ENCODE data around the gene SRP14.
"Not testable (repeated sequence)": the region's sequence is repeated elsewhere in the genome, so short reads cannot be mapped to it uniquely, and the experiment has no call there.

Gene SRP14

GRCh38 chr15:40038638-40039543 is at the start of gene SRP14:
Gene SRP14, minus strand, starts transcription at chr15:40039181. Its CDS starts 65 bp downstream, at chr15:40039116.
- DNase-seq, result peak; percentile 78

GRCh38 chr15:40087991-40088928 is 49.3 kb upstream of the SRP14 start:
- DNase-seq, result no peak

- DNase-seq, result no peak
These were observed 48.3 kb upstream of the SRP14 start for GRCh38 chr15:40087068-40087810.

- no peak for DNase-seq
These were observed 46.3 kb upstream of the SRP14 start for GRCh38 chr15:40085266-40085665.

- DNase-seq, result no peak
These were observed 45.7 kb upstream of the SRP14 start for GRCh38 chr15:40084650-40085049.

GRCh38 chr15:40082195-40082883 is 43.4 kb upstream of the SRP14 start:
- DNase-seq, result no peak

- no peak for DNase-seq
These were observed 42.8 kb upstream of the SRP14 start for GRCh38 chr15:40081691-40082194.

- no peak for DNase-seq
These were observed 41.9 kb upstream of the SRP14 start for GRCh38 chr15:40080847-40081246.

GRCh38 chr15:40080104-40080503 is 41.1 kb upstream of the SRP14 start:
- DNase-seq, result no peak

- no peak for DNase-seq
These were observed 40.5 kb upstream of the SRP14 start for GRCh38 chr15:40079456-40079855.

GRCh38 chr15:40075298-40076044 is 36.5 kb upstream of the SRP14 start:
- no peak for DNase-seq

GRCh38 chr15:40074656-40075055 is 35.7 kb upstream of the SRP14 start:
- DNase-seq, result not testable (repeated sequence)

- DNase-seq, result not testable (repeated sequence)
These were observed 34.9 kb upstream of the SRP14 start for GRCh38 chr15:40073716-40074490.

GRCh38 chr15:40072216-40072990 is 33.4 kb upstream of the SRP14 start:
- no peak for DNase-seq

- no peak for DNase-seq
These were observed 31.7 kb upstream of the SRP14 start for GRCh38 chr15:40070608-40071218.

GRCh38 chr15:40070166-40070557 is 31.2 kb upstream of the SRP14 start:
- DNase-seq, result no peak

- DNase-seq, result peak; percentile 73 to 87
These were observed 30.5 kb upstream of the SRP14 start for GRCh38 chr15:40069178-40070165.

Data from NCI-H187 (cell line).